DND-41 (cell line): Measurements from ENCODE around the gene EDNRB.

Experiments used
- ATAC-seq: fragments of 200-7000 bp; cut with Tn5 transposase; 3 replicates; pipeline ENCODE4 v1.9.1; 2021; ENCODE audit warnings: low read depth; ENCODE audit not compliant: insufficient read depth
- DNase-seq: peaks from one replicate; pipeline ENCODE4 v3.0.0-alpha.2; 2020
- H2AFZ ChIP-seq: 2 replicates; pipeline ENCODE4 v1.6.0; 2012; ENCODE audit warnings: low read depth, low read length
- H3K27ac ChIP-seq: 2 replicates; pipeline ENCODE4 v1.5.1; 2012; ENCODE audit warnings: low read length, inconsistent platforms
- H3K27me3 ChIP-seq: fragments of 200-600 bp; sonication (generic); 2 replicates; pipeline ENCODE4 v1.6.0; 2012; ENCODE audit warnings: low read length, mild to moderate bottlenecking, inconsistent platforms; ENCODE audit not compliant: insufficient read depth, poor library complexity
- H3K36me3 ChIP-seq: 2 replicates; pipeline ENCODE4 v1.5.1; 2012; ENCODE audit warnings: low read length, inconsistent platforms; ENCODE audit not compliant: insufficient read depth
- H3K4me1 ChIP-seq: 2 replicates; pipeline ENCODE4 v1.5.1; 2012; ENCODE audit warnings: mild to moderate bottlenecking, low read length; ENCODE audit not compliant: insufficient read depth
- H3K4me2 ChIP-seq: 2 replicates; pipeline ENCODE4 v1.6.0; 2012; ENCODE audit warnings: mild to moderate bottlenecking, moderate library complexity, low read length, inconsistent platforms; ENCODE audit not compliant: insufficient read depth
- H3K4me3 ChIP-seq, 2 experiments: fragments of 200-600 bp in 1 of 2; shearing (Covaris generic) in 1 of 2; 2 replicates each; pipeline ENCODE4 v1.5.1; 2012 to 2016; ENCODE audit warnings: inconsistent platforms in 2 of 2, low read length in 2 of 2, mild to moderate bottlenecking in 2 of 2, low read depth in 1 of 2, moderate library complexity in 1 of 2
- H3K79me2 ChIP-seq: 2 replicates; pipeline ENCODE4 v1.6.0; 2012; ENCODE audit warnings: low read length, inconsistent platforms; ENCODE audit not compliant: insufficient read depth
- H3K9ac ChIP-seq: 2 replicates; pipeline ENCODE4 v1.6.0; 2012; ENCODE audit warnings: low read depth, mild to moderate bottlenecking, inconsistent platforms, low read length, moderate library complexity
- H3K9me3 ChIP-seq: 2 replicates; pipeline ENCODE4 v1.5.1; 2012; ENCODE audit warnings: low read length, moderate library complexity, mild to moderate bottlenecking, inconsistent platforms; ENCODE audit not compliant: insufficient read depth, severe bottlenecking
- H4K20me1 ChIP-seq: 2 replicates; pipeline ENCODE4 v1.6.0; 2012; ENCODE audit warnings: low read length; ENCODE audit not compliant: insufficient read depth
- CTCF ChIP-seq: IDR thresholded peaks from 2 replicates; pipeline ENCODE4 v1.5.1; 2012; ENCODE audit warnings: borderline replicate concordance, low read length, moderate library complexity, mild to moderate bottlenecking; ENCODE audit not compliant: poor library complexity, severe bottlenecking; ENCODE audit errors: extremely low read depth
- EZH2 ChIP-seq: IDR thresholded peaks from 3 replicates; pipeline ENCODE4 v1.6.1; 2012; ENCODE audit warnings: borderline replicate concordance, low read depth, mild to moderate bottlenecking, moderate library complexity, low read length, inconsistent platforms; ENCODE audit not compliant: severe bottlenecking

Gene EDNRB

GRCh38 chr13:77878190-77878589 is 40.4 kb downstream of the EDNRB start:
- H3K4me2 ChIP-seq, result no peak overlapping the region
- no peaks in the 10 kb centered on the region for H4K20me1 ChIP-seq
- TF ChIP-seq CTCF (no peak), EZH2 (no peak)
- no peak overlapping the region for H3K9ac ChIP-seq
- no peaks in the 10 kb centered on the region for H3K79me2 ChIP-seq
- H3K36me3 ChIP-seq, result no peaks in the 10 kb centered on the region
- ATAC-seq, result no peak
- H3K4me1 ChIP-seq, result no peaks in the 10 kb centered on the region
- H3K27ac ChIP-seq, result no peak overlapping the region
- H3K9me3 ChIP-seq, result no peaks in the 10 kb centered on the region
- no peak for DNase-seq
- H3K27me3 ChIP-seq, result no peaks in the 10 kb centered on the region
- H2AFZ ChIP-seq, result no peak overlapping the region
- H3K4me3 ChIP-seq, result no peak overlapping the region

- Histone ChIP-seq H2AFZ (no peak overlapping the region), H3K4me3 (no peak overlapping the region), H3K79me2 (no peaks in the 10 kb centered on the region), H4K20me1 (no peaks in the 10 kb centered on the region), H3K36me3 (no peaks in the 10 kb centered on the region), H3K27ac (no peak overlapping the region), H3K4me1 (no peaks in the 10 kb centered on the region), H3K9ac (no peak overlapping the region), H3K9me3 (no peaks in the 10 kb centered on the region), H3K4me2 (no peak overlapping the region), H3K27me3 (no peaks in the 10 kb centered on the region)
- DNase-seq (no peak), ATAC-seq (no peak)
- TF ChIP-seq CTCF (no peak), EZH2 (no peak)
Measured at GRCh38 chr13:77876176-77876575, 42.5 kb downstream of the EDNRB start.

- ATAC-seq, result no peak
Measured at GRCh38 chr13:77874406-77874805, 44.2 kb downstream of the EDNRB start.

More at GRCh38 chr13:77874406-77874805, 44.2 kb downstream of the EDNRB start:
- H3K9me3 ChIP-seq, result no peaks in the 10 kb centered on the region
- no peaks in the 10 kb centered on the region for H3K27me3 ChIP-seq
- no peak overlapping the region for H3K9ac ChIP-seq
- DNase-seq, result no peak
- no peak overlapping the region for H3K4me3 ChIP-seq
- H2AFZ ChIP-seq, result no peak overlapping the region
- H4K20me1 ChIP-seq, result no peaks in the 10 kb centered on the region
- no peak overlapping the region for H3K27ac ChIP-seq
- no peaks in the 10 kb centered on the region for H3K4me1 ChIP-seq
- no peak overlapping the region for H3K4me2 ChIP-seq
- H3K36me3 ChIP-seq, result no peaks in the 10 kb centered on the region
- no peaks in the 10 kb centered on the region for H3K79me2 ChIP-seq
- TF ChIP-seq EZH2 (no peak), CTCF (no peak)
